Astrocyte (in vitro differentiated cells and primary cell): ENCODE results near the gene CCNE1.

ENCODE experiments used
- CTCF ChIP-seq: IDR thresholded peaks from 2 replicates; pipeline ENCODE4 v1.5.1; 2011; ENCODE audit warnings: low read depth, mild to moderate bottlenecking, inconsistent platforms, low read length, moderate library complexity; ENCODE audit not compliant: insufficient read depth
- EZH2 ChIP-seq: IDR thresholded peaks from 2 replicates; pipeline ENCODE4 v1.6.1; 2012; ENCODE audit warnings: mild to moderate bottlenecking, low read length, inconsistent platforms; ENCODE audit not compliant: insufficient read depth

- TF ChIP-seq CTCF (no peak), EZH2 (no peak)
These were observed 25.7 kb upstream of the CCNE1 start for GRCh38 chr19:29785955-29786589.
